Type B pancreatic cell (in vitro differentiated cells): ENCODE measurements around the gene IRX4. TPM values are rescaled to one million over a fixed set of nuclear protein-coding genes. Genes with fewer than 3 reads are reported as not detected.

Experiments
- DNase-seq: peaks from one replicate; pipeline ENCODE4 v3.0.0; 2021; ENCODE audit warnings: mixed read lengths; ENCODE audit not compliant: unreplicated experiment; ENCODE audit errors: extremely low spot score
- H3K27ac Mint-ChIP-seq: 2 replicates; pipeline ENCODE4 v1.8.0; 2021; ENCODE audit warnings: mild to moderate bottlenecking, mixed read lengths
- H3K27me3 Mint-ChIP-seq: 2 replicates; pipeline ENCODE4 v1.8.0; 2021; ENCODE audit warnings: mixed read lengths
- H3K36me3 Mint-ChIP-seq: 2 replicates; pipeline ENCODE4 v1.8.0; 2021; ENCODE audit warnings: mixed read lengths
- H3K4me1 Mint-ChIP-seq: one replicate; pipeline ENCODE4 v1.8.0; 2021; ENCODE audit warnings: mixed read lengths; ENCODE audit not compliant: unreplicated experiment
- H3K4me3 Mint-ChIP-seq: 2 replicates; pipeline ENCODE4 v1.8.0; 2021; ENCODE audit warnings: mild to moderate bottlenecking, mixed read lengths
- H3K9me3 Mint-ChIP-seq: 2 replicates; pipeline ENCODE4 v1.8.0; 2021; ENCODE audit warnings: mixed read lengths
- total RNA-seq: library from RNA; stranded (reverse); gene quantifications from 2 replicates; pipeline ENCODE4 v1.2.1, GENCODE V29; 2021; ENCODE audit warnings: low replicate concordance
- TF ChIP-seq, protein P1 (sequence below): fragments of 200-600 bp; sonication (generic); conservative IDR thresholded peaks from 2 replicates; pipeline ENCODE4 v1.5.0; 2021; ENCODE audit warnings: antibody characterized with exemption, mild to moderate bottlenecking

Gene IRX4
- total RNA-seq, 1 donor from 2014 or later, result 1.6 TPM

DNA sequence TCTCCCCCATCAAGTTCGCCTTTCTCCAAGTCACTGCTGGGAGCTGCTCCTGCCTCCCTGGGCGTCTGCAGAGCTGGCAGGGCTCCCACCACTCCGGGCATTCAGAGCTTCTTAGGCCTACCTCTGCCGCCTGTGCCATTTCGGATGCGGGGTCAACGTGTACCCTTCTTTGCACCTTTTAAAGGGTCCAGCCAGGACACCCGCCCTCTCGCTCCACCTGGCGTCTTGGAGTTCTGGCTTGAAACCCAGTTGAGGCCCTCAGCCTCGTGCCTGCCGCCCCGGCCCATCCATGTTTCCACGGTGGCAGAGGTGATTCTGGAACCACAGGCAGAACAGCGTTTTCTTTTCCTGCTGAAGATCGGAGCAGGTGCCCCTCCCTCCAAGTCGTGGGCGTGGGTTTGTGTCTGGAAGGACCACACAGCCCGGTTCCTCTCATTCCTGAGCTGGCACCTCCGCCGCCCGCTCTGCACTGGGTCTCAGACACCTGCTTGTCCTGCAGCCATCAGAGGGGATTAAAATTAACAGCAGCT is 48.6 kb downstream of the IRX4 start:
- Mint-ChIP-seq H3K27ac (no peak overlapping the region), H3K9me3 (no peaks in the 10 kb centered on the region), H3K27me3 (peaks cover 41% of the 10 kb centered on the region), H3K4me1 (peaks cover 8% of the 10 kb centered on the region), H3K4me3 (no peak overlapping the region), H3K36me3 (no peaks in the 10 kb centered on the region)
- TF ChIP-seq, protein P1, sequence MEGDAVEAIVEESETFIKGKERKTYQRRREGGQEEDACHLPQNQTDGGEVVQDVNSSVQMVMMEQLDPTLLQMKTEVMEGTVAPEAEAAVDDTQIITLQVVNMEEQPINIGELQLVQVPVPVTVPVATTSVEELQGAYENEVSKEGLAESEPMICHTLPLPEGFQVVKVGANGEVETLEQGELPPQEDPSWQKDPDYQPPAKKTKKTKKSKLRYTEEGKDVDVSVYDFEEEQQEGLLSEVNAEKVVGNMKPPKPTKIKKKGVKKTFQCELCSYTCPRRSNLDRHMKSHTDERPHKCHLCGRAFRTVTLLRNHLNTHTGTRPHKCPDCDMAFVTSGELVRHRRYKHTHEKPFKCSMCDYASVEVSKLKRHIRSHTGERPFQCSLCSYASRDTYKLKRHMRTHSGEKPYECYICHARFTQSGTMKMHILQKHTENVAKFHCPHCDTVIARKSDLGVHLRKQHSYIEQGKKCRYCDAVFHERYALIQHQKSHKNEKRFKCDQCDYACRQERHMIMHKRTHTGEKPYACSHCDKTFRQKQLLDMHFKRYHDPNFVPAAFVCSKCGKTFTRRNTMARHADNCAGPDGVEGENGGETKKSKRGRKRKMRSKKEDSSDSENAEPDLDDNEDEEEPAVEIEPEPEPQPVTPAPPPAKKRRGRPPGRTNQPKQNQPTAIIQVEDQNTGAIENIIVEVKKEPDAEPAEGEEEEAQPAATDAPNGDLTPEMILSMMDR, result no peak
- no peak for DNase-seq

DNA sequence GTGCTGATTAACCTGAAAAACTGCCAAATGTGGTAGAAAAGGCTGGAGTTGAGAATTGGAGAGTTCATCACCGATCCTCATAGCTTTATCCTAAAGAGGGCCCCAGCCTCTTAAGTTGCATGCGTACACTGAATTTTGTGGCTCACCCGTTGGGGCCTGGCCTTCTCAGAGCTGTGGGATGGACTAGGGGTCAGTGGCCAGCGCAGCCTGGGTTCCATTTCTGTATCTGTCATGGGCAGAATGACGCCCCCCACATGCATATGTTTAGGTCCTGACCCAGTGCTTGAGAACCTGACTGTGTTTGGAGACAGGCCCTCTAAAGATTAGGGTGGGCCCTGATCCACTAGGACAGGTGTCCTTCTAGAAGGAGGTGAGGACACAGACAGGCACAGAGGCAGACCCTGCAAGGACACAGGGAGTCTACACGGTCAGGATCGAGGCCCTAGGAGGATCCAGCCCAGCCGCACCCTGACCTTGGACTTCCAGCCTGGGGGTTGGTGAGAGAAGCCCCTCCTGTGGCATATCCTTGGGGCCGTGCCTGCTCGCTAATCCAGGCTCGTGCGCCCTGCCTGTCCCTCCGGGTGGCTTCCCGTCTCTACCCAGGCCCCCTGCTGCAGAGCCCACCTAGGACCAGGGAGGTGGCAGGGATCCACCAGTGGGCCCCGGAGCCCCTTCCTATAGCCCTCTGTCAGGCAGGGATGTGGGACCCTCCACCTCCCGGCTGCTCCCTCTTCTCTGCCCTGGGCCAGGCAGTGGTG is 49.3 kb downstream of the IRX4 start:
- Mint-ChIP-seq H3K4me1 (peaks cover 8% of the 10 kb centered on the region), H3K36me3 (no peaks in the 10 kb centered on the region), H3K27ac (no peak overlapping the region)

DNA sequence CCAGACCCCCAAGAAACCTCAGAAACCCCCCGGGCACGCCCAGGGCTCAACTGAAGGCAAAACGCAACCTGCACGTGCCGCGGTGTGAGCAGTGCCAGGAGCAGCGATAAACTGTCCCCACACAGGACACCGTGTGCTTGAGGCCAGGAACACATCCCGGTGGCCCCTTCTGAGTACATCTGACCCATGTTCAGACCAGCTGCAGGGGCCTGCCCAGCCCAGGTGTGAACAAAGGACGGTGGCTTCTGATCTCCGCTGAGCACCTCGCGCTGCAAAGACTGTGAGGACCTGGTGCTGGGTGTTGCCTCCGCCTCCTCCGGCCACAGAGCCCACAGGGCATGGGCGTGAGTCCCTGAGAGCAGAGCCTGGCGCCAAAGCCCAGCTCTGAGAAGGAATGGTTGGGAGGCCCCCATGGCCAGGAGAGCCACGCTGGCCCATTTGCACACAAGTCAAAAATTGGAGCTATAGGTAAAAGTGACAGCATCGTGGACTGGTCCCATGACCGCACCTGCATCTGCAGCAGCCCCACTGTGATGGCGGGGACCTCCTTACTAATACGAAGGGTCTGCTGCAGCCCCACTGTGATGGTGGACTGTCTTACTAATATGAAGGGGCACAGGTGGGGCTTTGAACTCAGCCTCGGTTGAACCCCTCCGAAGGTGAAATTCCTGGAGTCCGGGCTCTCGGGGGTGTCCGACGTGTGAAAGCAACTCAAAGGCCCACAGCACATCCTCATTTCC is 50.0 kb downstream of the IRX4 start:
- no peak for DNase-seq
- Mint-ChIP-seq H3K9me3 (no peaks in the 10 kb centered on the region), H3K4me3 (no peak overlapping the region), H3K27me3 (peaks cover 34% of the 10 kb centered on the region), H3K36me3 (no peaks in the 10 kb centered on the region), H3K27ac (no peak overlapping the region), H3K4me1 (peaks cover 8% of the 10 kb centered on the region)
- TF ChIP-seq, protein P1, result no peak

More for the DNA sequence above, 49.3 kb downstream of the IRX4 start:
- peaks cover 39% of the 10 kb centered on the region for H3K27me3 Mint-ChIP-seq
- TF ChIP-seq, protein P1, result no peak
- no peak overlapping the region for H3K4me3 Mint-ChIP-seq
- H3K9me3 Mint-ChIP-seq, result no peaks in the 10 kb centered on the region
- no peak for DNase-seq

DNA sequence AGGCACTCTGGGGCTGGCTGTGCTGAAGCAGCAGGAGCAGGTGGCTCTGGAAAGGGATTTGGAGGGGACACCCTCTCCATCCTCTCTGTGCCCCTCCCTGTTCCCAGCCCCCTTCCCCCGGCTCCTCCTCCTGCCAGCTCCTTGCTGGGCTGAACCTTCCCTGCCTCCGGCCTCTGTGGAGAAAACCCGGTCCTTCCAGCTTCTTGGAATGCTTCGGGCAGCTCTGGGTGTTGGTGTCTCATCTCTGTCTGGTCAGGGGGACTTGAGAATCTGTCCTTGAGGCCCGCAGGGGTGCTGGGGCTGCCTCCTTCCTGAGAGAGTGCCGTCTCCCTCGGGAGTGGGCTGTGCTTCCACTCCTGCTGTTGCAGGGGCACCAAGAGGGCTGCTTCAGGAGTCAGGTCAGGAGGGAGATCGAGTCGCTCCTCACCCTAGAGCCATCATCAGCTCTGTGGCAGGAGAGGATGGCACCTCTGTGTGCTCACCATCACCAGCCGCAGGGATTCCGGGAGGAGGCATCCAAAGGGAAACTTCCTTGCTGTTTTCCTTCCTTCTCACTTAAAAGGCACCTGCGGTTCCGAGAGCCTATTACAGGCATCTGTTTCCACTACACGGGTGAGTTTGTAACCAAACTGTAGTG is 50.9 kb downstream of the IRX4 start:
- DNase-seq, result no peak
- peaks cover 8% of the 10 kb centered on the region for H3K4me1 Mint-ChIP-seq
- peaks cover 34% of the 10 kb centered on the region for H3K27me3 Mint-ChIP-seq
- TF ChIP-seq, protein P1, result no peak
- H3K9me3 Mint-ChIP-seq, result no peaks in the 10 kb centered on the region
- H3K27ac Mint-ChIP-seq, result no peak overlapping the region
- H3K36me3 Mint-ChIP-seq, result peaks cover 6% of the 10 kb centered on the region
- no peak overlapping the region for H3K4me3 Mint-ChIP-seq

DNA sequence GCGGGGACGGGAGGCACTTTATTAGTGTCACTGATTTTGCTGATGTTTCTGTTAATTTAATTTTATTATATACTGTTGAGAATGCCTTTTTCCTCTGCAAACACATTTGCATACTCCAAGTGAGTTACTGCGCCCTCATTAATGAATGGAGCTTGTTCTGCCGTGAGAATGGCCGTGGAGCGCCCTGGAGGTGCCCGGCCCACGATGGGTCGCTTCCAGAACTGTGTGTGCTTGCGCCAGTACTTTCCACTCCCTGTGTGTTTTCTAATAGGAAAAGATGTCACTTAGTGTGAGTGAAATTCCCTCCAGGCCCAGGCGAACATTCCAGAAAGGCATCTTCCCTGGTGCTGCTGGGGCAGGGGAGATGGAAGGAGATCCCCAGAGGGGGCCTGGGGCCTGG is 51.5 kb downstream of the IRX4 start:
- H3K9me3 Mint-ChIP-seq, result no peaks in the 10 kb centered on the region
- peaks cover 6% of the 10 kb centered on the region for H3K36me3 Mint-ChIP-seq
- no peak for DNase-seq
- peaks cover 8% of the 10 kb centered on the region for H3K4me1 Mint-ChIP-seq
- TF ChIP-seq, protein P1, result no peak
- H3K27me3 Mint-ChIP-seq, result peaks cover 33% of the 10 kb centered on the region
- H3K27ac Mint-ChIP-seq, result no peak overlapping the region
- H3K4me3 Mint-ChIP-seq, result no peak overlapping the region
